ENCODE measurements around the gene FER1L5.

DNA sequence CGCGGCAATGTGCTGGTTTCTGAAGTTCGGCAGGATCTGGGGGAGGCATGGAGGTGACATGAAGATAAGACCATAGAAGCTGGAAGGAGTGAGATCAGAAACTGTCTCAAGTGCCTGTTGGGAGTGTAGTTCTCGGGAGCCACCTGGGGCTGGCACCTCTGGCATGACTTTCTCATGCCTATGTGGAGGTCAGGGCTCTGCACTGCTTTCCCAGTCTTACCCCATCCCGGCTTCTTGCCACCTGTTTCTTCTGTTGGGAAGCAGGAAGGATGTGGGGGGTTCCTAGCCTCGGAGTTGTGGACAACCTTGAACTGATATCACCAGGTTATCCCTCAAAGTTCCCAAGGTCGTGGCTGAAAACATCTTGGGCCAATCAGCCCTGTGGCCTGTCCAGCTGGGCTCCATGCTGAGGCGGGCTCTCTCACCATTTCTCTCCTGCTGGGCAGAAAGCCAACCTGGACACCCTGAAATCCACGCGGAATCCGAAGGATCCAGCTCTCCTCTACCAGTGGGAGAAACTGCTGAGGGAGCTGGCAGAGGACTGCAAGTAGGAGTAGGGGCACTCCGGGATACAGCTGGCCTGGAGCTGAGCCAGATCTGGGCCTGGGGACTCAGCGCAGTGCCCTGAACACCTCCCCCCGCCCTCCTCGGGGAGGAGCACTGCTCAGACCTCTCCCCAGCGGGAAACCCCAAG lies 42.5 kb downstream of the FER1L5 start:
- TF ChIP-seq, protein P1, sequence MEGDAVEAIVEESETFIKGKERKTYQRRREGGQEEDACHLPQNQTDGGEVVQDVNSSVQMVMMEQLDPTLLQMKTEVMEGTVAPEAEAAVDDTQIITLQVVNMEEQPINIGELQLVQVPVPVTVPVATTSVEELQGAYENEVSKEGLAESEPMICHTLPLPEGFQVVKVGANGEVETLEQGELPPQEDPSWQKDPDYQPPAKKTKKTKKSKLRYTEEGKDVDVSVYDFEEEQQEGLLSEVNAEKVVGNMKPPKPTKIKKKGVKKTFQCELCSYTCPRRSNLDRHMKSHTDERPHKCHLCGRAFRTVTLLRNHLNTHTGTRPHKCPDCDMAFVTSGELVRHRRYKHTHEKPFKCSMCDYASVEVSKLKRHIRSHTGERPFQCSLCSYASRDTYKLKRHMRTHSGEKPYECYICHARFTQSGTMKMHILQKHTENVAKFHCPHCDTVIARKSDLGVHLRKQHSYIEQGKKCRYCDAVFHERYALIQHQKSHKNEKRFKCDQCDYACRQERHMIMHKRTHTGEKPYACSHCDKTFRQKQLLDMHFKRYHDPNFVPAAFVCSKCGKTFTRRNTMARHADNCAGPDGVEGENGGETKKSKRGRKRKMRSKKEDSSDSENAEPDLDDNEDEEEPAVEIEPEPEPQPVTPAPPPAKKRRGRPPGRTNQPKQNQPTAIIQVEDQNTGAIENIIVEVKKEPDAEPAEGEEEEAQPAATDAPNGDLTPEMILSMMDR (IDR thresholded peaks at IDR 0.05), result no peak
- no peak for TF ChIP-seq POLR2A (IDR thresholded peaks at IDR 0.05)

All from body of pancreas (tissue), 4 donors.